ENCODE data around the gene IFIT1B.
A peak's percentile ranks its signal among the peaks of the same experiment; 100 is the strongest.

IFIT1B gene

GRCh38 chr10:89414879-89415821, 37.3 kb downstream of the IFIT1B start:
- CTCF ChIA-PET, result interaction anchor here (1.0 to 2.2 kb wide), 3 partner anchors 9 to 12 kb away, joined by 3 to 11 read pairs (median 3); no protein-coding TSS in a partner anchor
- H3K4me3 ChIP-seq (ENCODE audit: low read depth, low read length), result peak overlapping the region; percentile 77
- no peak for TF ChIP-seq CTCF (IDR thresholded peaks at IDR 0.05; ENCODE audit: insufficient read depth, low read length, missing control alignments)
- DNase-seq (ENCODE audit: low read depth, low spot score), result no peak
- POLR2A ChIA-PET, result interaction anchor here (0.7 kb wide), 1 partner anchor 164 kb away, joined by 3 read pairs; the partner anchor contains the start of gene LIPA

- ChIA-PET CTCF (interaction anchor here (1.5 to 2.4 kb wide), 4 partner anchors 10 to 148 kb away, joined by 4 to 13 read pairs (median 5); partner anchors contain the start of gene IFIT1), POLR2A (no interaction called here)
- DNase-seq (ENCODE audit: low read depth, low spot score), result no peak
- no peak for TF ChIP-seq CTCF (IDR thresholded peaks at IDR 0.05; ENCODE audit: insufficient read depth, low read length, missing control alignments)
- H3K4me3 ChIP-seq (ENCODE audit: low read depth, low read length), result no peak overlapping the region
These were observed 38.6 kb downstream of the IFIT1B start for GRCh38 chr10:89416465-89416864.

GRCh38 chr10:89419548-89419947, 41.7 kb downstream of the IFIT1B start:
- ChIA-PET CTCF (interaction anchor here (1.2 to 2.8 kb wide), 7 partner anchors 13 to 145 kb away, joined by 3 to 11 read pairs (median 5); no protein-coding TSS in a partner anchor), POLR2A (no interaction called here)
- H3K4me3 ChIP-seq (ENCODE audit: low read depth, low read length), result no peak overlapping the region
- DNase-seq (ENCODE audit: low read depth, low spot score), result no peak
- peak; percentile 14 for TF ChIP-seq CTCF (IDR thresholded peaks at IDR 0.05; ENCODE audit: insufficient read depth, low read length, missing control alignments)

- TF ChIP-seq CTCF (IDR thresholded peaks at IDR 0.05; ENCODE audit: insufficient read depth, low read length, missing control alignments), result no peak
- DNase-seq (ENCODE audit: low read depth, low spot score), result no peak
- POLR2A ChIA-PET, result interaction anchor here (1.0 kb wide), 1 partner anchor 159 kb away, joined by 3 read pairs; no protein-coding TSS in a partner anchor
- CTCF ChIA-PET, result interaction anchor here (0.6 to 2.0 kb wide), 3 partner anchors 126 to 284 kb away, joined by 3 to 5 read pairs (median 4); no protein-coding TSS in a partner anchor
- H3K4me3 ChIP-seq (ENCODE audit: low read depth, low read length), result no peak overlapping the region
These were observed 43.2 kb downstream of the IFIT1B start for GRCh38 chr10:89421018-89421476.

GRCh38 chr10:89425000-89425399, 47.1 kb downstream of the IFIT1B start:
- no peak for DNase-seq (ENCODE audit: low read depth, low spot score)
- CTCF ChIA-PET, result interaction anchor here (1.3 to 8.9 kb wide), 7 partner anchors 8 to 142 kb away, joined by 3 to 100 read pairs (median 13); no protein-coding TSS in a partner anchor
- TF ChIP-seq CTCF (IDR thresholded peaks at IDR 0.05; ENCODE audit: insufficient read depth, low read length, missing control alignments), result no peak
- POLR2A ChIA-PET, result no interaction called here
- no peak overlapping the region for H3K4me3 ChIP-seq (ENCODE audit: low read depth, low read length)

All from AG04449 (cell line).